Fibroblast of skin of left quadriceps (primary cell): ENCODE measurements around the gene COX17.
A peak's percentile ranks its signal among the peaks of the same experiment; 100 is the strongest.

Source experiments
- DNase-seq, 2 experiments: peaks; one replicate each; pipeline ENCODE4 v3.0.0-alpha.2; 2013; ENCODE audit warnings: low read depth in 2 of 2

The COX17 gene

DNA sequence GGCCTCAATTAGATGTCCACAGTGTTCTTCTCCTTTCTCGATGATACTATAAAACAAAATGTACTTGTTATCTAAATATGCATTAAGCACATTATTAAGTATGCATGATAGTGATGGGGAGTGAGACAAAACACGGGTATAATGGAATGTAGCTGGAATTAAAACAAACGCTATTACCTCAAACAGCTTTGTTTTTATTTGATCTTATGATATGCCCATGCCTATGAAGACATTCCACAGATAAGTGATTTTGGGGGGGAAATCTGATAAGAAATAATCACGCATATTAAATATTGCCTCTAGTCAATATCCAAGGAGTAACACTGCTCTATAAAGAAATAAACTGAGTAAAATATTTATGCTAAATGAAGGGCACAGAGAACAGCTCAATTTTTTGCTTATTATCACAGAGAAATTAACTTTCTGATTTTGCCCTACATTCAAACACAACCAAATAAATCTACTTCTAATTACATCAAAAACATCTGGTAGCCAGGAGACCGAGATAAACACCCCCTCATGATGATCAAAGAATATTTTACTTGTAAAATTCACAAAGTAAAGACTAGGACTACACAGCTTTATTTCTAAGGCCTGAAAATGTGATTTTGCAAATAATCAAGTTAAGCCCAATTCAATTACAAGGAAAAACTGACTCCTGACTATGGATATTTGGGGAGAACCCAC lies 1.9 kb downstream of the COX17 start:
- no peak for DNase-seq

DNA sequence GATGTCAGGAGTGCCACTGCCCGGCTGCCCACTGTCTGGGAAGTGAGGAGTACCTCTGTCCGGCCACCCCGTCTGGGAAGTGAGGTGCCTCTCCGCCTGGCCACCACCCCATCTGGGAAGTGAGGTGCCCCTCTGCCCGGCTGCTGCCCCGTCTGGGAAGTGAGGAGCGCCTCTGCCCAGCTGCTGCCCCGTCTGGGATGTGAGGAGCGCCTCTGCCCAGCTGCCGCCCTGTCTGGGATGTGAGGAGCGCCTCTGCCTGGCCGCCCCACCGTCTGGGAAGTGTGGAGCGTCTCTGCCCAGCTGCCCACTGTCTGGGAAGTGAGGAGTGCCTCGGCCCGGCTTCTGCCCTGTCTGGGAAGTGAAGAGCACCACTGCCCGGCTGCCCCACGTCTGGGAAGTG lies 3.3 kb downstream of the COX17 start:
- no peak for DNase-seq

DNA sequence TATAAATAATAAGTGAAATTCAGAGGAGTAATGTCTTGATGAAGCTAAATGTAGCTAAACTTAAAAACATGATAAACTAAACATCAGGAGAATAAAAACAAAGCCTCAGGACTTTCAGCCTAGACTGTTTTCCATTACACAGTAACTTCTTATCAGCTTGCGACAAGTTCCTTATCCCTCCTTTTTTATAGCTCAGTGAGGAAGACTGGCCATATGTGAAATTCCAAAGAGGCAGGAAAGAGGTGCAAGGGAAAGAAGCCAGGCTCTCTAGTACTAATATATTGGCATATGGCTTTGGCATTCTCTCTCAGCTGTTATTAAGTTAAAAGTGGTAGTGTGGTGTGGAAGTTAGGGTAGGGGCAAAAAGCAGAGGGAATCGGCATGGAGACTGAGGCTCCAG lies 4.4 kb downstream of the COX17 start:
- no peak for DNase-seq

DNA sequence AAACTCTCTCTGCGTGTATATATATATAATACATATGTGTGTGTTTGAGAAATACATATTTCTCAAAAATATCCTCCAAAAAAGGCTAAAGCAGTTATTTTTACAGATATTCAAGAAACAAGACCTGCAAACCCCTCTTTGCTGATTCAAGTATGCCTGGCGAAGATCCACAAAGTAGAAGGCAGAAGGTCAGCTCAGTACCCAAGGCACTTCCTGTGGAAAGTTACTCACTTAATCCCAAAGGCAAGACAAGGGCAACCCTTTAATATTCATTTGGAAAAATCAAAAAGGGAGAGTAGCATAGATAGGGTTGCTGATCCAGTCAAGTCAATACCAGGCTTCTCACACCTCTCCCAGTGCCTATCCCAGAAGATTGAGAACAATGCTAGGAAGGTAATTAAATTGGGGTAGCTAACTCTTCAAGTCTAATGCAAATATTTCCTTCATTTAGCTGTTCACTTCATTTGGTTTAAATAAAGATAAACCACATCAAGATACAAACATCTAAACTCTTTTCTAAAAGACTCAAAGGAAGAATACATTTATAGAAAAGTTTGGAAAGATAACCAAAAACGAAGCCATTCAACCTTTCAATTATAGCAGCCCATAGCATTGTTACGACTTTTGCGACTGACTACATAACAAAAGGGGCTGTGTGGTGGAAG lies 7.2 kb downstream of the COX17 start:
- no peak for DNase-seq

DNA sequence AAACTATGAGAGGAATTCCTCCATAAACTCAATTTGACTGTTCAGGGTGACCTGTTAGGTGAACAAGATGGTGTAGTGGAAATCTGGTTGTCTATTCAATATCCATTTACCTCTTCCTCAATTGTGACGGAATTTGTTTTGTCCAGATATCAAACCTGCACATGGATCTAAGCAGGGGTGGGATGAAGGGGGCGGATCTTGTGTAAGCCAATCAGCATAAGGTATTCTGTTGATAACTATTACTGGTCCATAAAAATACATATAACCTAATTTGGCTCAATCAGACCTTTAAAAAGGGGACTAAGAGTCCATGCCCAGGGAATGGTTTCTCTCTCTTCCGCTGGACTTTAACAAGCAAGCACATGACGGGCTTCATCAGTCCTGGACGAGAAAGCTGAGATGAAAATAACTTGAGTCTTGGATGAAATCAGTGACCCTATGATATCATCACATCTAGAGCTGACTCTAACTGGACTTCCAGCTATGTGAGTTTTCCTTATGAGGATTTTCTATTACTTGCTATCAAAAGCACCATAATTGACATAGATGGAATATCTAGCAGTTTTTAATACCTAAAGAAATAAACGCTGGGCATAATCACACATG lies 11.1 kb downstream of the COX17 start:
- no peak for DNase-seq

DNA sequence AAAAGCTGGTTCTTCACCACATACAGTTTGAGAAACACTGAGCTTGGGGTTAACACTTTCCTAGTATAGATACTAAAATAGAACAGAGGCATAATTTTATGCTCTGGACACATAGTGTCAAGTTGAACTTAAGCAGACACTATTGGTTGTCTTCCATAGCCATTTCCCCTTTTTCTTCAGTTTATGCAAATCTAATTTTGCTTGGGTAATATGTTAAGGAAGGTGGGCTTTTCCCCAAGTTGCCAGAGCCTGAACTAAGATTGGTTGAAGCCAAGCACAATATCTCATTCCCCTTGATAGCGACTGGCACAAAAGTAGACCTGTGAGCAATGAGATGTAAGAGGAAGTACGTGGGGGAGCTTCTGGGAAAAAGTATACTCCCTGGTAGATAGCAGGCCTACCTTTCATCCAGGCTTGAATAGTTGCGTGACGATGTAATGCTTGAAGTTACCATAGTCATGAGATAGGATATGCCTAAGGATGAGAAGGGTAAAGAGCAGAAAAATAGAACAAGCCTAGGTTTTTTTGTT lies 12.3 kb downstream of the COX17 start:
- DNase-seq: no peak

DNA sequence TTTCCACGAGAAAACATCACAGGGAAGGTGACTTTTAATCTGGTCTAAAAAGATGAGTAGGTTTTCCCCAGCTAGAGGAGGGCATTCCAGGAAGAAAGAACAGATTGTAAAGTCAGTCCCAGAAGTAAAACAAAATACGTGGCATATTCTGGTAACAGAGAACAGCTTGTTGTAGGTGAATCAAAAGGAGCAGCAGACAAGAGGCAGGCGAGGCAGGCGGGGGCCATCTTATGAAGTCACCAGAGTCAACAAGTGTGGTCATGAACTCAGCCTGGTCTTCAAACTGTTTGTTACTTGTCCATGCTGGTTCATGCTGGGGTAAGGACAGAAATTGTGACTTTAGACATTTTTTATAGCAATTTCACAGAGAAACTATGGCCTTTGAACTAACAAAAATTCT lies 12.8 kb downstream of the COX17 start:
- no peak for DNase-seq

DNA sequence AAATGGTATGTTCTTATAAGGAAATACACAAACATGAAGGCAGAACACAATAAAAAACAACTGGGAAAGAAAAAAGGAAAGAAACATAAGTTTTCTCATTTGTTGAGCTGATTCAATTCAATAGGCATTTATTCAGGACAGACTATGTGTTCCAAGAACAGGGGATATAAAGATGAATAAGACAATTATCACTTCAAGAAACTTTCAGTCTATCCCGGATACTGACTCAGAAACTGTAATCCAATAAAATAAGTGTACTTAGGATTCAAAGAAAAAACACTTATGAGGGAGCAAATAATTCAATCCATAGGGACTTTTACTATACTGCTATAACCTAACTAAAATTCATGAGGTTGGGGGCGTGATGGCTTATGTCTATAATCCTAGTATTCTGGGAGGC lies 13.3 kb downstream of the COX17 start:
- DNase-seq: no peak

DNA sequence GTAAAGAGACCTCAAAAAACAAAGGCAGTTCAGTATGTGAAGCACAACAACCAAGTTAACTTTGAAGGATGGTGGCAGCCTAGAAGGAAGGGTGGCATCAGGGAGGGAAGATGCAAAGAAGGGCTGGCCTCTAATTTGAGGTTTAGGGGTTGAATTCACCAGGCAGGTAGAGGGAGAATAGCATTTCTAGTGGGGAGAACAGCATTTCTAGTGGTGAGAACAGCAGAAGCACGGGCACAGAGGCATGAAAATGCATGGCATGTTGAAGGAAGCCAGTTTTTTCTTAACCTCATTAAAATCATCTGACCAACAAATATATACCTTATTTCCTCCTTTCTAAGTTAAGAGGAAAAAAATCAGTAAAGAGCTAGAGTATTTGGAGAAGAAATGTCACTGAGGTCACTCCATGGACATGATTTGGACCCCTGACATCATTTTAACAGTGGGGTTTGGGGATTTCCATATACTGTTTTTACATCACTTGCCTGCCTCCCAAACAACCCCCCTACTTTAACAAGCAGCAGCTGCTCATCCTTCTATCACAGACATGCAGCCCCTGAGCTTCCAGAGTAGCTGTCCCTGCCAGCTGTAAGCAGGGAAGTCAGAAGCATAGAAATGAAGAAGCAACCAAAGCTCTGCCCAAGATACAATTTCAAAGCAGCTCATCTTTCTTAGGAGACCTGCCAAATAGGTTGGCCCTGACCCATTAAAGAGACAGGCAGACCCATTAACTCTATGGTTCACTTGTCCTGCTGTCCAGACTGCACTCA lies 14.4 kb downstream of the COX17 start:
- DNase-seq: peak in 1 of 2 experiments; percentile 27

DNA sequence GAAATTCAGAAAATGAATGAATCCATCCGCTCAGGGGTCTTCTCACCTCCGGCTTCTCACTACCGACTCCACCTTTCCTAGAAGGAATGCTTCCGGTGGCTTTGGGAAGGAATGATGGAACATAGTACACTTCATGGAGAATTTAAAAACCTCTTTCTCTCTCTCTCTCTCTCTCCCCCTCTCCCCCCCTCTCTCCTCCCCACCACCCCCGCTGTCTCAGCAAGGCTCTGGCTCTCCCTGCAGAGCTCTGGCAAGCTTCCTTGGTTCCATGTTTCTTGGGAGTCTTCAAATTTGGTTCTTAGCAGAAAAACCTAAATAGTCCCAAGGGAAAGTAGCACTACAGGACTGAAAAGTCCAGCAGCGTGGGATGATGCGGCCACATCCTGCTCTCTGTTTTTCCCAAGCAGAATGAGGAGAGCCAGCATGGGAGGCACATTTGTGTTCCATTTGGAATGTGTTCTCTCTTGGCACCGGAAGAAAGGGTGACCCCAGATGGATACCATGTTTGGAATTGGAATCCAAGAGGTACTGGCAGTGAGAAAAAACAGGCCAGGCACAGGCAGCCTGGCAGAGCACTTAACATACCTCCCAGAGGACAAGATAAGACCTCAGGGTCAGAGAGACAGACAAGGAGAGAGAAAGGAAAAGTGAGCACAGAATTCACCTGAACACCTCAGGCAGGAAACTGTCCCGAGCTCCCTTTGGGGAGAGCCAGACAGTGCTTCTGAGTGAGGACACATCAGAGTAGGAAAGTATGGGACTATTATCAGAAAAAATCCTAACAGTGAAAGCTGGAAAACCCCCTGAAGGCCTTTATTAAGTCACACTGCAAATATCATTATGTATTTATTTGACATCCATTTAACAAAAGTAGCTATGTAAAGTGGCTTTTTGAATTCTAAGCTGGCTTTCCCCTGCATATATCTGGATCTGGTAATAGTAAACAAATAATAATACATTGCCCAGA lies 16.4 kb downstream of the COX17 start, which contains the start of gene POPDC2:
Gene POPDC2, minus strand, starts transcription at position 116 of the 967 bp plus-strand sequence. CDS start 166 bp downstream, outside the sequence.
- no peak for DNase-seq

DNA sequence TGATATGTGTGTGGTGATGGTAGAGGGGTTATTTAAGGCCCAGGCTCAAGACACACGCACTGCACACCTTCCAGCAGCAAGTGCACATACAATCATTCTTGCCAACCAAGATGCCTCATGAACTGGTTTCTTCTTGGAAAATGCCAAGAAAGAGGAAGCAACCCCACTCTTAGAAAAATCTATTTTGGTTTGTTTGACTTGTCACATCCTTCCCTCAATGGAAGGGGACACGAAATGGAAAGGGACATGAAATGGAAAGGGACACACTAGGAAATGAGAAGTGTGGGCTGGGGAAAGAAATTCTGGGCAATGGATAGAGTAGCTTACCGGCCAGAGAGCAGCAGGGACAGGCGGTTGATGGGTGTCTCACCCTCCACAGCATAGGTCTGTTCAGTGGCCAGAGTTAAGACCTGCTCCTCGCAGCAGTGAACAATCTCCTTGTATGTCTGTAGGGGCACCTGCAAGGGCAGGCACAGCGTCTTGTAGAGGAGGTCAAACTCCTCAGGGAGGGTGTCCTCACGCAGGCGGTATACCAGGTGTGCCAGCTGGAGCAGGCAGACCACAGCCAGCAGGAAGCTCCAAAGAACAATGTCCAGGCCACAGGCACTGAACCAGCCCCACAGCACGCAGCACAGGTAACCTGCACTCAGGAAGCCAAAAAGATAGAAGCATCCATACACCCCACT lies 17.5 kb downstream of the COX17 start:
- DNase-seq: no peak

DNA sequence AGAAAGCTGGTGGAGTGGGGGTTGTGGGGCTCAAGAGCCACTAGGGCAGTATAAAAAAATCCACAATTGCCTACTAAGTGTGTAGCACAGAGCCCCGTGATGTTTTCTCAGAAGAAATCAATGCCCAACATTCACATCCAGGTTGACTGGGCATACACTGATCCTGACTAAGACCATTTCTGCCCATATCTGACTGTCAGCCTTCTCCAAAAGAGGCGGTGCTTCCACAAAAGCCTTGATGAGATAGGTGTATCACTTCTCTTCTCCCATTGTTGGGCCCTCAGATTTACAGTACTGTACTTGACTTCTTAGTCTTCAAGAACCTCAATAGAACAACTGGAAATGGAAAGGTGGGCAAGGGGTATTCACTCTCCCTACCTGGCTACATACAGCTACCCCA lies 18.2 kb downstream of the COX17 start:
- DNase-seq: no peak

DNA sequence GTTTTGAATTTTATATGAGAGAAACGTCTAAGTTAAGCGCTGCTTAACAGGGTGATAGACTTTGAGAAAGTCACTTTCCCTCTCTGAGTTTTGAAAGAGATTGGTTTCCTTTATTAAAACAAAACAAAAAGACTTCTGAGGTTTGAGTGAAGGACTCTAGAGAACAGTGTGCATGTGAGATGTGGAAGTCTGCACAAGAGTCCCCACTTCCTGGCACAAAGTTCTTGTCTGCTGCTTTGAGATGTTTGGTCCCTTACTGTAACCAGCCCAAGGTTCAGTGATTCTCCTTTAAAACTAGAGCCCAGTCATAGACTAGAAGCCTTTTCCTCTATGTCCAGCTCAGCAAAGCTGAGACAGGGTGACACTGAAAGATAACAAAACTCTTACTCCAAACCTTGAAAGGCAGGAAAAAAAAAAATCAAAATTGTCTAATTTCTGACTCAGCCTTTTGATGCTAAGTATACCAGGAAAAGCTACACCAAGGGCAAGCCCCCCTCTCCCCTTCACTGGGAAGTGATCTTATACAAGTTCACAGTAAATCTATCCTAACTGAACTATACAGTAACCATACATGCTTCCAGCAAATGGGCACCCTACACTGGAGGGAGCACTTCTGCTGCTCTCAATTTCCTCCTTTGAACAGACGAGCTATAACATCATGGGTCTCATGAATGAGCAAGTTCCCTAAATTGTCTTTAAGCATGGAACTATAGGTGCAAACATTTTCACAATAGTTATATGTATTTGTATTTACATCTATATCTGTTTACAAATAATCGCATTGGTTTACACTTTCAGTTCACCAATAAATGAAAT lies 19.1 kb downstream of the COX17 start:
- no peak for DNase-seq

DNA sequence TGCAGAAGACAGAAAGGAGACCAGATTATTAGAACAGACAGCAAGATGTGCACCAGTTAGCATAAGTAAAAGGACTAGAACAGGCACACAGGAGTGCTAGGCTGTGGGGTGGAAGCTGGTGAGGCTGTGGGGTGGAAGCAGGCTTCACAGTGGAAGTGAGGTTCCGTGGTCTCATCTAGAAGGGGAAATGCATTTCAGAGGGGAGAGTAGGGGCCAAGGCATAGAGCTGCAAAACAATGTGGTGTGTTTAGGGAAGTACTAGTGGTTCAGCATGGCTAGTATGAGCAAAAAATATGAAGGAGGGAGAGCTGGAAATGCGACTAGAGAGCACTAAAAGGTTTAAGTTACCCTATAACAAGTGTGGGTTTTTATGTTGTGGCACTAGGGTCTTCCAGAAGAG lies 23.3 kb downstream of the COX17 start:
- no peak for DNase-seq

DNA sequence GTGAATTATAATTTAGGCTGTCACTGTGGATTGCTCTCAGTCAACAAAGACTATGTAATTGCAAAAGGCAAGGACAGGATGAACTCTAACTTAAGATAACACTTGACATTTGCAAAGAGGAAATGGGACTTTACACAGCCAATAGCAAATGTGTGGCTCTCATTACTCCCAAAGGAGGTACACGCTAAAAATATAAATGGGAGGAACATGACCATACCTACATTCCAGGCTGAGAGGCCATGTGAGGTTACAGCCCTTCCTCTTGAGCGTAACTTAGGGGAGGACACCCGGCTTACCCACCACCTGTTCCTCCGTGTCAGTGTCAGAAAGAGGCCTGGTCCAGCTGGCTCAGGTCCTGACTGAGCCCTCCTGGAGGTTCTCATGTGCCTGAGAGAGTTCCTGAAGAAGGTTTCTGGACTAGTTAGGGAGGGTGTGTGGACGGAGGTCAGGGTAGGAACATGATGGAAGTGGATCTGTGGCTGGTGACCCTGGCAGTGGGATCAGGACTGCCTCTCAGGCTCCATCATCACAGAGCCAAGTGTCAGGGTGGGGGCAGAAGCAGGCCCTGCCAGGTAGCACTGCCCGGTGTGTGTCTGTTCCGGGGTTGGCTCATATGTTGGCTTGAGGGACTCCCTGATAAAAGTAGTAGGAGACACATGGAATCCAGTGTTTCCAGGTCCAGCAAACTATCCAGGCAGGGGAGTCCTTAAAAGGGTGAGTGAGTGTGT lies 24.7 kb downstream of the COX17 start:
- DNase-seq: no peak

DNA sequence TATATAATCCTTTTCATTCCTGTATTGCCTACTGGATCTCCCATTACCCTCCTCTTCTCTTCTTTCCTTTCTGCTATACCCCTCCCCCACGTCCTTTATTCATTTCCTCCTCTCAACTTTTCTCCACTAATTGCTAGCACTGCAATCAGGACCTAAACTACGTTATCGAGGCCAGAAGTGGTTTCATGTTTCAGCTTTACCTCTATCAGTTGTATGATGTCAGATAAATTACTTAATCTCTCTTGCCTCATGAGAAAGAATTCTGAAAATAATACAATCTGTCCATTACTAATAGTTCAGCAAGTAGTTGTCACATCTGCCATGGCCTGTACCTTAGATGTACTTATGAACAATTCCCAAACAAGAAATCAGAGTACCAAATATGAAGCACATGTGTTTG lies 27.4 kb downstream of the COX17 start:
- DNase-seq: no peak

DNA sequence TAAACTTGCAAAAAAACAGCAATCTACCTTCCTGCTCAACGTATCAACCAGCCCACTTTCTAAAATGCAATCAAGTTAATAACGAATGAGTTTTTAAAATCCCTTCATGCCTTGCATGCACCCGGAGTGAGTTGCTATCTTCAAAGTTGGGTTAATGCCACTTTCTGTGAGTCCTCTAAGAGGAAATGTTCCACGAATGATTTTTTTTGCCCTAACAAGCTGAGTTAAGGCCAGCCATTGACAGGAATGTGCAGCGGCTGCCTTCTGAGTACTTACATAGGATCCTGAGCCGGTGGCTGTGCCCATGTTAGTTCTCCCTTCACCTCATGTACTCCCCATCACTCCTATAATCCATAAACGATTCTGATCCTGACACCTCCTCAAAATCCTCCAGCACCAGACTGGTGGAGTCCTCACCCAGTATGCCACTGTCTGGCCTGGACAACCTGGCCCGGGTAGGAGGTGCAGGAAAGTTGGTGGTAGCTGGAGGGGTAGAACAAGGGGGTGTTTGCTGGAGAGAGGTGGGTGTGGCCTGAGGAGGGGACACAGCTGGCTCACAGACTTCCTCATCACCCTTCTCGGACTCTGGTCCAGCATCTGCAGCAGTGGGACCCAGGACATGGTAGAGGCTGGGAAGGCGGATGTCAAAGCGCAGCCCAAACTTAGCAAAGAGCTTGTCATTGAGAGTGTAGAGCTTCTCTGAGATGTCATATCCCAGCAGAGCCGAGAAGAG lies 29.2 kb downstream of the COX17 start:
- no peak for DNase-seq

DNA sequence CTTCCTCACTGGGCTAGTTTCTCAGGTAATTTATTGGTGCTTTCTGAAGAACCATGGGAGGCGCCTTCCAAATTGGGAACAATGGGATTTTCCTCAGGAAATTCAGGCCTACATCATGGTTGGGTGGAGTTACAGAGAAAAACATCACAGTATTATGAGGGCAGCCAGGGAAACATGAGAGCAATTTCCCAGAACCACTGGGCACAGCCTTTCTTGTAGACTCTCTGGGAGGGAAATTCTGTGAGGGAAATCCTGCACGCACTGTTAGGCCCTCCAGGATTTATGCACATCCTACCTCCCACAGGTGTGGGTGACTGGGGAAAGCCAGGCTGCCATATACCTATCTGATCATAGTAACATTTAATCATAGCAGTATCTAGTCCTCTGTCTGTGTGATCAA lies 30.0 kb downstream of the COX17 start:
- no peak for DNase-seq
